ENCODE results near the gene MEX3A.
A peak's percentile ranks its signal among the peaks of the same experiment; 100 is the strongest.

MEX3A gene

DNA sequence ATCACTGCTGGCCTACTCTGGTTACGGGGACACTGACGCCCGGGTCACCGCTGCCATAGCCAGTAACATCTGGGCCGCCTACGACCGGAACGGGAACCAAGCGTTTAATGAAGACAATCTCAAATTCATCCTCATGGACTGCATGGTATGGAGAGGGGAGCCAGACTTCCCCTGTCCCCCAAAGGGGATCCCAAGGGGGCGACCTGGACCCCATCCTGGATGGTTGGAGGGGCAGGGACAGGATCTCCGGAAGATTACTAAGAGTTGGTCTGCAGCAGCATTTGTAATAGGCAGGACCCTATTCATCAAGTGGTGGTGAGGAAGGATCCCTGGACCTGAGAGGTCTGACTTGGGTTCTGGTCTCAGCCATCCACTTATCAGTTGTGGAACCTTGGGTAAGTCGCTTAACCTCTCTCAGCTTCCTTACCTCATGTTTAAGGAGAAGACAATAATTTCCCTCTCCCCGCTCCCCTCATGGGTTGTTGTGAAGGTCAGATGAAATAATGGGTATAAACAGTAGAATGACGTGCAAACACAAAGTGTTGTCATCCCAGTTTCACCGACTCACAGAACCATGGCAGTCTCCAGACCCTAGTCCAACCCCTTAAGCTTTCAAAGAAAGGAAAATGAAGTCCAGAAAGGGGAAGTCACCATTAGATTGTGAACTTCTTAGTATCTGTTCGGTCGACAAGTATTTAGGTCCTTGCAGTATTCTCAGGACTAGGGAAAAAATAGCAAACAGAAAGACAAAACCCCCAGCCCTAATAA lies 26.8 kb downstream of the MEX3A start:
- DNase-seq (ENCODE audit: extremely low spot score), result no peak
- CTCF ChIA-PET, result no interaction called here
- TF ChIP-seq SUZ12 (IDR thresholded peaks at IDR 0.05) (no peak), ELF4 (IDR thresholded peaks at IDR 0.05) (no peak), LEF1 (IDR thresholded peaks at IDR 0.05; ENCODE audit: borderline replicate concordance) (no peak), FOXA1 (IDR thresholded peaks at IDR 0.05) (no peak), BHLHE40 (IDR thresholded peaks at IDR 0.05; ENCODE audit: borderline replicate concordance) (no peak), NFRKB (IDR thresholded peaks at IDR 0.05) (no peak), CTBP1 (IDR thresholded peaks at IDR 0.05; ENCODE audit: borderline replicate concordance) (no peak), L3MBTL2 (conservative IDR thresholded peaks at IDR 0.05) (no peak)
- TF ChIP-seq, protein P1, sequence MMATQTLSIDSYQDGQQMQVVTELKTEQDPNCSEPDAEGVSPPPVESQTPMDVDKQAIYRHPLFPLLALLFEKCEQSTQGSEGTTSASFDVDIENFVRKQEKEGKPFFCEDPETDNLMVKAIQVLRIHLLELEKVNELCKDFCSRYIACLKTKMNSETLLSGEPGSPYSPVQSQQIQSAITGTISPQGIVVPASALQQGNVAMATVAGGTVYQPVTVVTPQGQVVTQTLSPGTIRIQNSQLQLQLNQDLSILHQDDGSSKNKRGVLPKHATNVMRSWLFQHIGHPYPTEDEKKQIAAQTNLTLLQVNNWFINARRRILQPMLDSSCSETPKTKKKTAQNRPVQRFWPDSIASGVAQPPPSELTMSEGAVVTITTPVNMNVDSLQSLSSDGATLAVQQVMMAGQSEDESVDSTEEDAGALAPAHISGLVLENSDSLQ (IDR thresholded peaks at IDR 0.05), result no peak
- POLR2A ChIA-PET, result no interaction called here

DNA sequence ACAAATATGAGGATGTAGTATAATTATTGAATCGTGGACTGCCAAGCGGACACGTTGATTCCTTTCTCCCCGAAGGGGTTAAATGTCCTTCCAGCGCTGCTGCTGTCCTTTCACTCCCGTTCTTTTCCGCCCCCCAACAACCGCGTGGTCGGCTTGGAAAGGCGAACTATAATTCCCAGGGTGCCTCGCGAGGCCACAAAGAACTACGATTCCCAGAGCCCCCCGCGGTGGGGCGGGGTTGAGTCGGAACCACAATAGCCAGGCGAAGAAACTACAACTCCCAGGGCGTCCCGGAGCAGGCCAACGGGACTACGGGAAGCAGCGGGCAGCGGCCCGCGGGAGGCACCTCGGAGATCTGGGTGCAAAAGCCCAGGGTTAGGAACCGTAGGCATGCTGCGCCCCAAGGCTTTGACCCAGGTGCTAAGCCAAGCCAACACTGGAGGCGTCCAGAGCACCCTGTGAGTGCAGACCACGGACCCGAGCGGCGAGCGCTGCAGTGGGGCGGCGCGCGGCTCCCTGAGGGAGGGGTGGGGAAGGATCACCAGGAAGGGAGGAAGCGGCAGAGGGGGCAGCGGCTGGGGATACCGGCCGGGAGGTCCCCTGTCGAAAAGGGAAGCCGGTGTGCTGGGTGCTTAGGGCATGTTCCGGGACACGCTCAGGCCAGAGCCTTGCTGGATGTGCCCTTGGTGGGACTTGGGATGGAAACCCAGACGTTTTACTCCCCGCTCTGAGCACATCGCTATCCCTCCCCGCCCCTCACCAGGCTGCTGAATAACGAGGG lies 27.6 kb downstream of the MEX3A start, which contains the start of gene LAMTOR2:
TSS of gene LAMTOR2 (plus strand) at position 283 of the 781 bp plus-strand sequence. CDS start at position 391, 108 bp downstream.
- CTCF ChIA-PET, result interaction anchor here (0.6 to 1.9 kb wide), 3 partner anchors 14 to 613 kb away, joined by 3 to 5 read pairs (median 3); no protein-coding TSS in a partner anchor
- DNase-seq (ENCODE audit: extremely low spot score), result peak; percentile 97
- TF ChIP-seq BHLHE40 (IDR thresholded peaks at IDR 0.05; ENCODE audit: borderline replicate concordance) (no peak), CTBP1 (IDR thresholded peaks at IDR 0.05; ENCODE audit: borderline replicate concordance) (no peak), ELF4 (IDR thresholded peaks at IDR 0.05) (peak; percentile 82; the same call in 1 of the 2 replicates), L3MBTL2 (conservative IDR thresholded peaks at IDR 0.05) (peak; percentile 85)
- POLR2A ChIA-PET, result interaction anchor here (0.6 to 2.3 kb wide), 6 partner anchors 10 to 117 kb away, joined by 3 to 11 read pairs (median 4); partner anchors contain the start of gene MEX3A

DNA sequence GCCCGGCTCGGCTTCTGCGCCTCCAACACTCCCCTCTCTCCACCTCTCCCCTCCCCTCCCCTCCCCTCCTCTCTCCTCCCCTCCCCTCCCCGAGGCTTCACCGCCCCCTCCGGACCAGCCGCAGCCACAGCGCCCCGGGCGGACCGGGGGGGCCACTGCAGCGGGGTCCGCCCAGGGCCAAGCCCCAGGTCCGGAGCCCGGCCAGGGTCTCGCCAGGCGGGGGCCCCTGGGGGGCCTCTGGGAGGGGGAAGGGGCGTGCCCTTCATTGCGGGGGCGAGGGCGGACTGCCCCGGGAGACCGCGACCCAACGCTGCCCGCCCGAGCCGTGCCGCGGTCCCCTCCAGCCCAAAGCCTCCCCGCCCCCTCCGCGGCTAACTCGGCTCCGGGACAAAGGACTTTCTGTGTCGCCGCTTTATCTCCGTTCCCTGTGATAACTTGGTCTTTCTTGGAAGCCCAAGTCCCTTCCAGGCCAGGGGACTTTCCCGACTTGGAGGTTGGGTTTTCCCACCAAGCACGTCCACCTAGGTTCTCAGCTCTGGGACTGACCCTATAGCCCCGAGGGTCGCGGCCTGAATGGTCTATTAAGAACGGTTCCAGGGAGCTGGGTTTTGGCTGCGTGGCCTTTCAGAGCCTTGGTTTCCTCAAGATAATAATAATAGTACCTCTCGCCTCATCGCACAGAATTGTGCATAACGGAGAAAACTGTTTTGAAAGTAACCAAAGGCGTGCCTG lies 28.3 kb downstream of the MEX3A start, which contains the start of gene UBQLN4:
TSS of gene UBQLN4 (minus strand) at position 31 of the 732 bp plus-strand sequence. CDS start 97 bp downstream, outside the sequence.
- DNase-seq (ENCODE audit: extremely low spot score), result peak; percentile 92
- ChIA-PET CTCF (interaction anchor here (0.6 to 3.0 kb wide), 6 partner anchors 8 to 612 kb away, joined by 3 to 13 read pairs (median 4); no protein-coding TSS in a partner anchor), POLR2A (interaction anchor here (0.6 to 2.3 kb wide), 7 partner anchors 11 to 116 kb away, joined by 3 to 11 read pairs (median 4); partner anchors contain the start of gene MEX3A)

DNA sequence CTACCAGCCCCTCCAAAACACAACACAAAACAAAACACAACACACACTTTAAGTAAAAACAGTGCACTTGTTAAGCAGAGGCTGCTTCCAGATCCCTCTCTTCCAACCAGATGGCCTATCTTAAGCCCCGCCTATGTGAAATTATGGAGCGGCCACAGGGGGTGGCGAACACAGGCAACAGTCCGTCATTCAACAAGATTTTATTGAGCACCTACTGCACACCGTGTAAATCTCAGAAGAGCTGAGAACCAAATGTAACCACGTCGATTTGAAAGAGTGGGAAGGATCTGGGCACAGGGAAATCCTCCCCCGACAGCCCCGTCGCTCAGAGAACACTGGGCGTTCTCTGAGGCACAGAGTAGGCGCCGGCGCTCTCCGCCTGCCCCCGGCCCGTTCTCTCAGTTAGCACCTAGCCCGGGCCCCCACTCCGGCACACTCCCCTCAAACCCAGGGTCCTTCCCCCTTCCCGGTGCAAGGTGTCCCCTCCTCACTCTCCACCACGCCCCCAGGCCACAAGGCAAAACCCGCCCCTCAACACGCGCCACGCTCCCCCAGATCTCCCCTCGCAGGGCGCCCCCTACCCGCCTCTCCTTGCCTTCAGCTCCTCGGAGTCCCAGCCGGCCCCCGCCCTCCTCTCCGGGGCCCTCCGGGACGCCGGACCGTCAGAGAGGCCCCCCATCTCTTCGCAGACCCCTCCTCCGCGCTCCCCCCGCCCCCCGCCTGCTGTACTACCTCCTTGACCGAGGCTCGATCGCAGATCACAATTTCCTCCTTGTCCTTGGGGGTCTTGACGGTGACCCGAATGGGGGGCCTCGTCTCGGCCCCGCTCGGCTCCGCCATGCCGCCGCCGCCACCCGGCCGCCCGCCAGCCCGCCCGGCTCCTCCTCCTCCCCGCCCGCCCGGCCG lies 29.1 kb downstream of the MEX3A start:
- POLR2A ChIA-PET, result interaction anchor here (0.6 to 2.3 kb wide), 8 partner anchors 20 to 196 kb away, joined by 3 to 11 read pairs (median 4); partner anchors contain the start of genes ARHGEF2, GON4L and MEX3A
- DNase-seq (ENCODE audit: extremely low spot score), result peak; percentile 74

More for the DNA sequence above, 28.3 kb downstream of the MEX3A start, which contains the start of gene UBQLN4:
- TF ChIP-seq NFRKB (IDR thresholded peaks at IDR 0.05) (no peak), FOXM1 (IDR thresholded peaks at IDR 0.05; ENCODE audit: borderline replicate concordance) (peak; percentile 65; the same call in 1 of the 2 replicates)

DNA sequence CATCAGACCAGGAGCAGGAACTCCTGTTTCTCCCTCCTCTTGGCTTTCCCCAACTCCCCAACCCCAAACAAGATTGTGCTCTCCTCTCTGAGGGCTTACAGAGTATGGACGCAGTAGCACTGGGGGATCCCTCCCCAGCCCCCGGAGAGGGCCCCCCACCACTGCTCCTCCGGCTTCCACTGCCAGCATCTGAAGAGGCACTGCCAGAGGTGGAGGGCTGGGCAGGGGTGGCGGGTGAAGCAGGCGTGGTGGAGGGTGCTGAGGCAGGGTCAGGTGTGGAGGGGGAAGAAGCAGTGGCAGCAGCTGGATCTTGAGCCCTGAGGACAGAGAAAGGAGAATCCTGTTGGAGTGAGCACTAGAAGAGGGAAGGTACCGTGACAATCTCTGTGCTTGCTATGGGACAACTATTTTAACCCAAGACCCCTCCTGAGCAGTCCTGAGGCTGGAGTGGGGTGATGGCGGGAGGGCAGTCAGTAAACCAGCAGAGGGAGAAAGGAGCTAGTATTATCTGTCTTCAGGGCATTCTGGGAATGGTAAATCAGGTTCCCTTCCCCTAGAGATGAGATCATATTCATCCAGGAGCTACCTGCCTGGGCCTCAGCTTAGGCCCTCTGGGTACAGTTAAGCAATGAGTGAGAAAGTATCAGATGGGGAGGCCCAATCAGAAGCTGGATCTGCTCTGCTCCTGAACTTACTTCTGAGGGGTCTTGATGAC lies 31.1 kb downstream of the MEX3A start:
- TF ChIP-seq ELF4 (IDR thresholded peaks at IDR 0.05), result no peak
- TF ChIP-seq, protein P1 (IDR thresholded peaks at IDR 0.05), result no peak
- no peak for TF ChIP-seq CTBP1 (IDR thresholded peaks at IDR 0.05; ENCODE audit: borderline replicate concordance)
- no peak for TF ChIP-seq FOXM1 (IDR thresholded peaks at IDR 0.05; ENCODE audit: borderline replicate concordance)
- no peak for DNase-seq (ENCODE audit: extremely low spot score)
- ChIA-PET POLR2A (interaction anchor here (0.9 to 1.6 kb wide), 4 partner anchors 20 to 31 kb away, joined by 3 to 4 read pairs (median 4); no protein-coding TSS in a partner anchor), CTCF (interaction anchor here (3.0 kb wide), 1 partner anchor 14 kb away, joined by 13 read pairs; no protein-coding TSS in a partner anchor)

More for the DNA sequence above, 29.1 kb downstream of the MEX3A start:
- TF ChIP-seq CTBP1 (IDR thresholded peaks at IDR 0.05; ENCODE audit: borderline replicate concordance) (no peak), ZNF384 (IDR thresholded peaks at IDR 0.05) (no peak), HDGF (IDR thresholded peaks at IDR 0.05; ENCODE audit: borderline replicate concordance) (no peak), L3MBTL2 (conservative IDR thresholded peaks at IDR 0.05) (peak; percentile 62), FOXM1 (IDR thresholded peaks at IDR 0.05; ENCODE audit: borderline replicate concordance) (no peak), LEF1 (IDR thresholded peaks at IDR 0.05; ENCODE audit: borderline replicate concordance) (no peak)
- TF ChIP-seq, protein P1 (IDR thresholded peaks at IDR 0.05), result peak; percentile 84
- CTCF ChIA-PET, result interaction anchor here (0.6 to 3.0 kb wide), 5 partner anchors 8 to 28 kb away, joined by 3 to 13 read pairs (median 5); no protein-coding TSS in a partner anchor
